ENCODE measurements around the gene HOXB9. TPM values are rescaled to one million over a fixed set of nuclear protein-coding genes. Genes with fewer than 3 reads are reported as not detected.

HOXB9 gene
- total and polyA plus RNA-seq, 8 donors, result 0.09 to 0.61 (median 0.15) TPM; not detected in 2

DNA sequence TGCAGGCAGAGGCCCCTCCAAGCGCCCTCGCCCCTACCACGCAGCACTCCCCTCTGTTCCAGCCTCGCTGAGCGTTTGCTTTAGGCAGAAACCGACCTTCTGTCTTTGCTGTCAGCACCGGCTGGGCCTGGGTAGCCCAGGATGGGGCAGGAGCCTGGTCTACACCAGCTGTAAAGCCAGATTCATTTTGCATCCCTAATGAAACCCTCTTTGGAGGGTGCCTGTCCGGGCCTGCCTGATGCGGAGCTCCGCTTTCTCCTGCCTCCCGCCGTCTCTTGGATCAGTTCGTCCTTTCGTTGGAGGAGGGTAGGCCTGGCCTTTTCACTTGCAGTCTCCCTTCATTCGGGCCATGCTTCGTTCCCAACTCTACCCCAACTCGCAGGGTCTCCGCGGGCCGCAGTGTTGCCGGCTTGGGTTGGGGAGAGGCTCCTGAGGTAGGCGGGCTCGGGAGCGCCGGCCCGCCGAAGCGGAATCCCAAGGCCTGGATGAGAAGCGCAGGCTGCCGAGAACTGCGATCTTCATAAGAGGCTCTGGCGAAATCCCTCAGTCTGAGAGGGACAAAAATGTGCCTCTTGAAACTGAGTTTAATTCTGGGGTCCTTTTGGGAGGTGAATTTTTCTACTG, 6.2 kb downstream of the HOXB9 start:
- Histone ChIP-seq H3K4me1 (peaks cover 2 to 17% of the 10 kb centered on the region in 2 donors), H3K36me3 (no peaks in the 10 kb centered on the region), H3K27ac (no peak overlapping the region), H3K4me3 (no peak overlapping the region), H3K9me3 (no peaks in the 10 kb centered on the region), H3K27me3 (peaks cover 93 to 100% of the 10 kb centered on the region in 2 donors)
- TF ChIP-seq, protein P1, sequence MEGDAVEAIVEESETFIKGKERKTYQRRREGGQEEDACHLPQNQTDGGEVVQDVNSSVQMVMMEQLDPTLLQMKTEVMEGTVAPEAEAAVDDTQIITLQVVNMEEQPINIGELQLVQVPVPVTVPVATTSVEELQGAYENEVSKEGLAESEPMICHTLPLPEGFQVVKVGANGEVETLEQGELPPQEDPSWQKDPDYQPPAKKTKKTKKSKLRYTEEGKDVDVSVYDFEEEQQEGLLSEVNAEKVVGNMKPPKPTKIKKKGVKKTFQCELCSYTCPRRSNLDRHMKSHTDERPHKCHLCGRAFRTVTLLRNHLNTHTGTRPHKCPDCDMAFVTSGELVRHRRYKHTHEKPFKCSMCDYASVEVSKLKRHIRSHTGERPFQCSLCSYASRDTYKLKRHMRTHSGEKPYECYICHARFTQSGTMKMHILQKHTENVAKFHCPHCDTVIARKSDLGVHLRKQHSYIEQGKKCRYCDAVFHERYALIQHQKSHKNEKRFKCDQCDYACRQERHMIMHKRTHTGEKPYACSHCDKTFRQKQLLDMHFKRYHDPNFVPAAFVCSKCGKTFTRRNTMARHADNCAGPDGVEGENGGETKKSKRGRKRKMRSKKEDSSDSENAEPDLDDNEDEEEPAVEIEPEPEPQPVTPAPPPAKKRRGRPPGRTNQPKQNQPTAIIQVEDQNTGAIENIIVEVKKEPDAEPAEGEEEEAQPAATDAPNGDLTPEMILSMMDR (IDR thresholded peaks at IDR 0.05), result no peak
- intact Hi-C loops (cut with DNase I), result no loop called here
- ATAC-seq (no peak), DNase-seq (no peak)

- TF ChIP-seq, protein P1 (IDR thresholded peaks at IDR 0.05), result peak; percentile 96 to 99
- peak; percentile 98 for ATAC-seq
- no peaks in the 10 kb centered on the region for H3K36me3 ChIP-seq
- peaks cover 0 to 21% of the 10 kb centered on the region in 2 donors for H3K4me1 ChIP-seq
- H3K27me3 ChIP-seq, result peaks cover 93 to 100% of the 10 kb centered on the region in 2 donors
- intact Hi-C loops (cut with DNase I), result no loop called here
- no peaks in the 10 kb centered on the region for H3K9me3 ChIP-seq
- H3K27ac ChIP-seq, result no peak overlapping the region
- DNase-seq, result peak; percentile 84 to 95 (median 90)
- no peak overlapping the region for H3K4me3 ChIP-seq
Measured at GRCh38 chr17:48618256-48618896, 7.8 kb downstream of the HOXB9 start.

DNA sequence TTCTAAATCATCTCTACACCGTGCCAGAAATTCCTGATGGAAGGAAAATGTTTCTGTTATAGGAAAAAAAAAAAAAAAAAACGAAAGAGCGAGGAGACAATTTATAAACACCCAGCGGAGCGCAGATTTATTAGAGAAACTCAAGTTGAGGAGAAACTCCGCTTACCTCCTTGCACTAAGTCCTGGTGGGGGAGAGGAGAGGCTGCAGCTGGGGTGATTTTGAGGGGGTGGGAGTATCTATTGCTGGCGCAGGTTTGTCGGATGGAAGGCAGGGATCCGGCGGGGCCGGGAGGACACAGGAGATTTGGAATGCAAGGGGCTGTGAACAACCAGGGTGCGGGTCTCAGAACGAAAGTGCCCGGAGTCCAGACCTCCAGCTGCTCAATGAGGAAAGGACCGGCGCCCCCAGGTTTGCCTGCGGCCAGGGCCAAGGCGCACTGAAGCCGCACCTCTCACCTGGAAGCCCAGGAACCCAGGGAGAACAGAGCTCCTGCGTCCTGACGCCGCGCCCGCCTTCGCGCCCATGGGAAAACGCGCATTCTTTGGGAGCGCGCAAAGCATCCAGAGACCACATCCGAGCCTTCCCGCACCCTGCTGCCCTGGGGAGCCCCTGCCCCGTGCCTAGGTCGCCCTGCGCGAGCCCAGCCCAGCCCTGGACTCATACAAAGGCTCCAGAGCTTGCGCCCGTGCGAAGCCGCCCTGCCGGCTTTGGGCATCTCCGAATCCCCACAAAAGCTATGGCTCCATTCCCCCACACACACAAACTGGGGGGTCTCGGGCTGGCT, 8.5 kb downstream of the HOXB9 start:
- Histone ChIP-seq H3K27ac (no peak overlapping the region), H3K4me3 (no peak overlapping the region), H3K36me3 (no peaks in the 10 kb centered on the region), H3K4me1 (peaks cover 0 to 28% of the 10 kb centered on the region in 2 donors), H3K27me3 (peaks cover 92 to 100% of the 10 kb centered on the region in 2 donors), H3K9me3 (no peaks in the 10 kb centered on the region)
- intact Hi-C loops (cut with DNase I), result no loop called here
- DNase-seq (no peak), ATAC-seq (no peak)
- TF ChIP-seq, protein P1 (IDR thresholded peaks at IDR 0.05), result no peak

DNA sequence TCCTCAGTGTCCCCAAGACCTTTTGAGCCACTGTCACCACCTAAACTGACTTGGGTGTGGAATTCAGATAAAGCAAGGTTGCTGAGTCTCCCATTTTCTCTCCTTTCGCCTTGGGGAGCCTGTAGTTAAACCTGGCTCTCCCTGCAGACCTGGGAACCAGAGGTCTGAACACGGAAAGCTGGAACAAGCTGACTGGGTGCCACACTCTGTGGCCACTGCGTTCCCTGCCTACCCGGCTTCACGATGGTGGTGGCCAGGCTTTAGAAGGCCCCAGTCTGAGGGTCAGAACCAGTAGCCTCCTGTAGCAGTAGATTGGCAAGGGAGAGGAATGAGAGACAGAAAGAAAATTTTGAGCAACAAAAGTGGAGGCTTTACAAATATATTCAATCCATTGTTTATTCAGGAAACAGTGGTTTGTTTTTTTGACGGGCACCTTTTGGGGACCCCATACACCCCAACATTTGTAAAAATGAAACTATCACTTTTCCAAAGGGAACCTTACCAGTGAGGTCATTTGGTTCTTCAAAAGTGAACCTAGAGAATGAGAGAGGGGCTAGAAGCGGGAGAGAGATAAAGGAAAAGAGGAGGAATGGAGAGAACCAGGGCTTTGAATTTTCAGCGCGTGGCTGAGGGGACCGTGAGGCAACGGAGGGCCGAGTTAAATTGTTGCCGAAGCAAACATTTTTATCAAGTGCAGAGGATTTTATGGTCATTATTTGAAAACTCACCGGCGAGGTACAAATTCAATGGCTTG, 9.3 kb downstream of the HOXB9 start:
- Histone ChIP-seq H3K4me1 (peaks cover 0 to 36% of the 10 kb centered on the region in 2 donors), H3K4me3 (no peak overlapping the region), H3K9me3 (no peaks in the 10 kb centered on the region), H3K27me3 (peaks cover 92 to 100% of the 10 kb centered on the region in 2 donors), H3K36me3 (no peaks in the 10 kb centered on the region), H3K27ac (no peak overlapping the region)
- intact Hi-C loops (cut with DNase I), result no loop called here
- DNase-seq, result no peak
- TF ChIP-seq, protein P1 (IDR thresholded peaks at IDR 0.05), result no peak
- ATAC-seq, result no peak
